Subcutaneous adipose tissue (tissue), 4 donors: ENCODE data around the gene FMN1. TPM values are rescaled to one million over a fixed set of nuclear protein-coding genes. Genes with fewer than 3 reads are reported as not detected.

ENCODE experiments used
- CTCF ChIP-seq: fragments of 450-650 bp; IDR thresholded peaks from one replicate; pipeline ENCODE4 v1.5.1; 2016; ENCODE audit warnings: low read depth, mild to moderate bottlenecking, control low read depth, antibody characterized with exemption, moderate library complexity
- total RNA-seq, 4 donors: library from RNA; depleted of rRNA; stranded (reverse); fragments of >200 nt; gene quantifications; one replicate each; pipeline ENCODE4 v1.1.0, GENCODE V29; 2016

The FMN1 gene
- total RNA-seq, 4 donors from 2014 or later, result 15.6 to 76.7 (median 53.9) TPM

- TF ChIP-seq CTCF, result no peak
These were observed 306.2 kb downstream of the FMN1 start for GRCh38 chr15:32888221-32888761.

GRCh38 chr15:32887090-32887489 is 307.4 kb downstream of the FMN1 start:
- TF ChIP-seq CTCF, result no peak

GRCh38 chr15:32886459-32886858 is 308.1 kb downstream of the FMN1 start:
- TF ChIP-seq CTCF, result no peak

GRCh38 chr15:32885713-32886112 is 308.8 kb downstream of the FMN1 start:
- no peak for TF ChIP-seq CTCF

- TF ChIP-seq CTCF, result no peak
These were observed 310.4 kb downstream of the FMN1 start for GRCh38 chr15:32884146-32884545.

- TF ChIP-seq CTCF, result no peak
These were observed 311.6 kb downstream of the FMN1 start for GRCh38 chr15:32882955-32883354.

- no peak for TF ChIP-seq CTCF
These were observed 313.0 kb downstream of the FMN1 start for GRCh38 chr15:32881528-32881927.
